Astrocyte (in vitro differentiated cells and primary cell): ENCODE measurements around the gene CYP2A7.
"Not testable (repeated sequence)": the region's sequence is repeated elsewhere in the genome, so short reads cannot be mapped to it uniquely, and the experiment has no call there.

Experiments
- EZH2 ChIP-seq: IDR thresholded peaks from 2 replicates; pipeline ENCODE4 v1.6.1; 2012; ENCODE audit warnings: mild to moderate bottlenecking, low read length, inconsistent platforms; ENCODE audit not compliant: insufficient read depth
- TF ChIP-seq, protein P1 (sequence below): IDR thresholded peaks from 2 replicates; pipeline ENCODE4 v1.5.1; 2011; ENCODE audit warnings: low read depth, mild to moderate bottlenecking, inconsistent platforms, low read length, moderate library complexity; ENCODE audit not compliant: insufficient read depth

DNA sequence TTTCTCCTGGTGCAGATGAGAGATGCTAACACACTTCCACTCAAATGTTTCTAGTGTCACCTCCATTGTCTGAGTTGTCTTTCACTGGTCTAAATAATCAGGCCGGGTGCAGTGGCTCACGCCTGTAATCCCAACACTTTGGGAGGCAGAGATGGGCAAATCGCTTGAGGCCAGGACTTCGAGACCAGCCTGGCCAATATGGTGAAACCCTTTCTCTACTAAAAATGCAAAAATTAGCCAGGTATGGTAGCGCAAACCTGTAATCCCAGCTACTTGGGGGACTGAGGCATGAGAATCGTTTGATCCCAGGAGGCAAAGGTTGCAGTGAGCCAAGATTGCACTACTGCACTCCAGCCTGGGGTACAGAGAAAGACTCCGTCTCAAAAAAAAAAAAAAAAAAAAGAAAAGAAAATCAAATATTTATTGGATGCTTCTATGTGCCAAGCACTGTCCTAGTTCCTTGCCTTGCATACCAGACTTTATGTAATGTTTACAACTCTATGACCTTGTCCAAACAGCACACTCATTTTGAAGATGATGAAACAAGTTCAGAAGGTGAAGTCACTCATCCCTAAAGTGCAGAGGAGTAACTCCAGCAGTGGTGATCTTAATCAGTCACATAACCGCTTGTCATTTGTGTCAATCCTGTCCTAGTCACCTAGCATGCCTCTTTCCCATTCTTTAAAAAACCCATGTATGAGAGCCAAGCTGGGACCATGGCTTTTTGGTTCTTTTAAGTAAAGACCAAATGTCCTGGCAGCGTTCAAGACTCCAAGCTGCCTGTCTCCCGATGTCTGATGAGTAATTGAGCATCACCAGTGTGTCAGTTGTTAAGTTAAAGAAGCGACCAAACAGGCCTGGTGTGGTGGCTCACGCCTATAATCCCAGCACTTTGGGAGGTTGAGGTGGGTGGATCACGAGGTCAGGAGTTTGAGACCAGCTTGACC, 15.1 kb upstream of the CYP2A7 start:
- TF ChIP-seq, protein P1, sequence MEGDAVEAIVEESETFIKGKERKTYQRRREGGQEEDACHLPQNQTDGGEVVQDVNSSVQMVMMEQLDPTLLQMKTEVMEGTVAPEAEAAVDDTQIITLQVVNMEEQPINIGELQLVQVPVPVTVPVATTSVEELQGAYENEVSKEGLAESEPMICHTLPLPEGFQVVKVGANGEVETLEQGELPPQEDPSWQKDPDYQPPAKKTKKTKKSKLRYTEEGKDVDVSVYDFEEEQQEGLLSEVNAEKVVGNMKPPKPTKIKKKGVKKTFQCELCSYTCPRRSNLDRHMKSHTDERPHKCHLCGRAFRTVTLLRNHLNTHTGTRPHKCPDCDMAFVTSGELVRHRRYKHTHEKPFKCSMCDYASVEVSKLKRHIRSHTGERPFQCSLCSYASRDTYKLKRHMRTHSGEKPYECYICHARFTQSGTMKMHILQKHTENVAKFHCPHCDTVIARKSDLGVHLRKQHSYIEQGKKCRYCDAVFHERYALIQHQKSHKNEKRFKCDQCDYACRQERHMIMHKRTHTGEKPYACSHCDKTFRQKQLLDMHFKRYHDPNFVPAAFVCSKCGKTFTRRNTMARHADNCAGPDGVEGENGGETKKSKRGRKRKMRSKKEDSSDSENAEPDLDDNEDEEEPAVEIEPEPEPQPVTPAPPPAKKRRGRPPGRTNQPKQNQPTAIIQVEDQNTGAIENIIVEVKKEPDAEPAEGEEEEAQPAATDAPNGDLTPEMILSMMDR: not testable (repeated sequence)
- not testable (repeated sequence) for TF ChIP-seq EZH2
